Measurements from ENCODE around the gene UGT1A6.
"Not testable (repeated sequence)": the region's sequence is repeated elsewhere in the genome, so short reads cannot be mapped to it uniquely, and the experiment has no call there.

The UGT1A6 gene

DNA sequence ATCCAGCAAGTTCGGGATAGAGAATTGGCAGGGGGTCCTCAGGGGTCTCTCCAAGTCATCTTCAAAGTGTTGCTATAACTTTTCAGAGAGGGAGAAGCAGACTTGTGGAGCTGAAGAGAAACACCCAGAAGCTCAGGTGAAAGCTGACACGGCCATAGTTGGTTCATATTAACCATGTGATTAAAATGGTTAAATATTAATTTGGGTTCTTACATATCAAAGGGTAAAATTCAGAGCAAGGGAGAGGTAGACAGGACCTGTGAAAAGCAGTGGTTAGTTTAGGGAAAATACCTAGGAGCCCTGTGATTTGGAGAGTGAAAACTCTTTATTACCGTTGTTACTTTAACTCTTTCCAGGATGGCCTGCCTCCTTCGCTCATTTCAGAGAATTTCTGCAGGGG, at the start of gene UGT1A6:
Gene UGT1A6, plus strand, starts transcription at position 243 of the 400 bp plus-strand sequence. Its CDS starts 115 bp downstream, at position 358.
- H3K4me3 ChIP-seq (replicated peaks; ENCODE audit: low read depth, low read length), result no peak within 1 kb of the TSS
- TF ChIP-seq, protein P1, sequence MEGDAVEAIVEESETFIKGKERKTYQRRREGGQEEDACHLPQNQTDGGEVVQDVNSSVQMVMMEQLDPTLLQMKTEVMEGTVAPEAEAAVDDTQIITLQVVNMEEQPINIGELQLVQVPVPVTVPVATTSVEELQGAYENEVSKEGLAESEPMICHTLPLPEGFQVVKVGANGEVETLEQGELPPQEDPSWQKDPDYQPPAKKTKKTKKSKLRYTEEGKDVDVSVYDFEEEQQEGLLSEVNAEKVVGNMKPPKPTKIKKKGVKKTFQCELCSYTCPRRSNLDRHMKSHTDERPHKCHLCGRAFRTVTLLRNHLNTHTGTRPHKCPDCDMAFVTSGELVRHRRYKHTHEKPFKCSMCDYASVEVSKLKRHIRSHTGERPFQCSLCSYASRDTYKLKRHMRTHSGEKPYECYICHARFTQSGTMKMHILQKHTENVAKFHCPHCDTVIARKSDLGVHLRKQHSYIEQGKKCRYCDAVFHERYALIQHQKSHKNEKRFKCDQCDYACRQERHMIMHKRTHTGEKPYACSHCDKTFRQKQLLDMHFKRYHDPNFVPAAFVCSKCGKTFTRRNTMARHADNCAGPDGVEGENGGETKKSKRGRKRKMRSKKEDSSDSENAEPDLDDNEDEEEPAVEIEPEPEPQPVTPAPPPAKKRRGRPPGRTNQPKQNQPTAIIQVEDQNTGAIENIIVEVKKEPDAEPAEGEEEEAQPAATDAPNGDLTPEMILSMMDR (IDR thresholded peaks at IDR 0.05; ENCODE audit: low read length, missing control alignments), result no peak
- DNase-seq (ENCODE audit: low read depth), result no peak

DNA sequence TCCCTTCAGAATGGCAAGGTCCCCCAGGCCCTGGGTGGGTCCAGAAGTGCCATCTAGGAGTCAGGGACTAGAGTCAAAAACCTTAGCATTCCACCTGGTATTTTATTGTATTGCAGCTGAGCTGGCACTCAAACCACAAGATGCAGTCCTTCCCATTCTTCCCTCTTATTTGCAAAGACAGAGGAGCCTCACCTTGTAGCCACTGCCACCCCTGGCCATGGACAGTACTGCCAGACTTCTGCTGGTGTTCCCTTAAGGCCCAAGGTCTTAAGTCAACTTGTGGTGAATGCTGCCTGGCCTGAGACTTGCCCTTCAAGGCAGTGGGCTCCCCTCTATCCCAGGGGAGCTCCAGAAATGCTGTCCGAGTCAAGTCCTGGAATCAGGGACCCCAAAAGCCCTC, 49.6 kb upstream of the UGT1A6 start:
- TF ChIP-seq, protein P1 (IDR thresholded peaks at IDR 0.05; ENCODE audit: low read length, missing control alignments), result peak; percentile 33
- peak; percentile 17 for DNase-seq (ENCODE audit: low read depth)
- no peak overlapping the region for H3K4me3 ChIP-seq (replicated peaks; ENCODE audit: low read depth, low read length)

DNA sequence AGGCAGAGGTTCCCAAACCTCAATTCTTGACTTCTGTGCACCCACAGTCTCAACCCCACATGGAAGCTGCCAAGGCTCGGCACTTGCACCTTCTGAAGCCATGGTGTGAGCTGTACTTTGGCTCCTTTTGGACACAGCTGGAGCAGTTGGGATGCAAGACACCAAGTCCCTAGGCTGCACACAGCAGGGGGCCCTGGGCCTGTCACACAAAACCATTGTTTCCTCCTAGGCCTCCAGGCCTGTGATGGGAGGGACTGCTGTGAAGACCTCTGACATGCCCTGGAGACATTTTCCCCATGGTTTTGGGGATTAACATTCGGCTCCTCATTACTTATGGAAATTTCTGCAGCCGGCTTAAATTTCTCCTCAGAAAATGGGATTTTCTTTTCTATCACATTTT, 46.7 kb upstream of the UGT1A6 start:
- not testable (repeated sequence) for H3K4me3 ChIP-seq (replicated peaks; ENCODE audit: low read depth, low read length); DNase-seq (ENCODE audit: low read depth)

DNA sequence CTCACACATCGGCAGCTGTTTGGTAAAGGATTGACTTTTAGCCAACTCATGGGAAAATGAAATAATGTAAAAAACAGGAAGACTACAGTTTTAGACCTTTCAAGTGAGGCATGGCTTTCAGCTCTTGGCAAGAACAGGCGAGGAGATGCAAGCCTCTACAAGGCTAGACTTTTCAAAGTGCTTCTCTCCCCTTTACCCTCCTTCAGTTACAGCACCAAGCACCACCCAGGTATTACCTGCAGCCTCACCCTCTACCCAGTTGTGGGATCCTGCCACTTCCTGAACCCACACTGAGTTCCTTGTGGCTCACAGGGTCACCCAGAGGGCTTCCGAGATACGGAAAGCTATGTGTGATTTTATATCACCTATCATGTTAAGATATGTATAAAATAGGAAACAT, 41.7 kb upstream of the UGT1A6 start:
- DNase-seq (ENCODE audit: low read depth), result no peak
- H3K4me3 ChIP-seq (replicated peaks; ENCODE audit: low read depth, low read length), result no peak overlapping the region
- TF ChIP-seq, protein P1 (IDR thresholded peaks at IDR 0.05; ENCODE audit: low read length, missing control alignments), result no peak

DNA sequence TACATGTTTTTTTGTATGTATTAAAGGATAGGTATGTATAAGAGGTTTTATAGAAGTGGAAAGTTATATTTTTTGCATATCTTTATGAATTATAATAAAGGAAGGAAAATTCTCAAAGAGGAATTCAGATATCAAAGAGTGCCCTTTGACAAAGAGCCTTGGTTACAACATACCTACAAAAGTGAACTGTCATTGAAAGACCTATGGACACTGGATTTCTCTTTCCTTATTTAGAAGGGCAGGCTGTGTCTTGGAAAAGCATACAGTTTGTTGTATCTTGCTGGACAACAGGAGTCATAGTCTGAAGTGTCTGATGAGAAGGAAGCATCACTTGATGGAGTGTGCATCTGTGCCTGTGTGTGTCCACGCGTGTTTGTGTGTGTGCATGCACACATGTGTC, 41.3 kb upstream of the UGT1A6 start:
- H3K4me3 ChIP-seq (replicated peaks; ENCODE audit: low read depth, low read length), result no peak overlapping the region
- DNase-seq (ENCODE audit: low read depth), result no peak
- TF ChIP-seq, protein P1 (IDR thresholded peaks at IDR 0.05; ENCODE audit: low read length, missing control alignments), result no peak

- no peak for DNase-seq (ENCODE audit: low read depth)
- H3K4me3 ChIP-seq (replicated peaks; ENCODE audit: low read depth, low read length), result no peak overlapping the region
- TF ChIP-seq, protein P1 (IDR thresholded peaks at IDR 0.05; ENCODE audit: low read length, missing control alignments), result no peak
Measured at GRCh38 chr2:233654501-233654900, 38.2 kb upstream of the UGT1A6 start.

GRCh38 chr2:233655043-233655442, 37.6 kb upstream of the UGT1A6 start:
- TF ChIP-seq, protein P1 (IDR thresholded peaks at IDR 0.05; ENCODE audit: low read length, missing control alignments), result no peak
- no peak for DNase-seq (ENCODE audit: low read depth)

DNA sequence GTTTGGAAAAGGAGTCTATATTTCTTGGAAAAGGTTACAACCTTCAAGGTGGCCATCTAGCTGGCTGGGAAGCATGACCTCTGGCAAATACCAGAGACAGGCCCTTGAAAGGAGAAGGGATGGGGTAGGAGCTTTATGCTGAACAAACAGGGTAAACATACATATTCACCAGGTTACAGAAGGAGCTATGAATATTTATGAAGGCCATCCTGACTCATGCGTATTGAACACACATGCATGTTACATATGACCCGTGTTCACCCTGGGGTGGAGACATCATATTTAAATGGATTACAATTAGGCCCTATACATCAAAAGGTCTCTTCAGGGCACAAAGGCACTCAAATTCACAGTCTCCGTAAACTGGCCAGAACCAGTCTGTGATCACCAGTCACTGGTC, 36.7 kb upstream of the UGT1A6 start:
- H3K4me3 ChIP-seq (replicated peaks; ENCODE audit: low read depth, low read length); DNase-seq (ENCODE audit: low read depth): not testable (repeated sequence)

More at GRCh38 chr2:233655043-233655442, 37.6 kb upstream of the UGT1A6 start:
- H3K4me3 ChIP-seq (replicated peaks; ENCODE audit: low read depth, low read length), result no peak overlapping the region

Measured in fibroblast of pulmonary artery (primary cell).